ENCODE results near the gene PLK5.

Gene PLK5

GRCh38 chr19:1577090-1577928 is 53.4 kb downstream of the PLK5 start:
- no peak for DNase-seq (ENCODE audit: low spot score)

GRCh38 chr19:1577929-1578618 is 54.2 kb downstream of the PLK5 start:
- DNase-seq (ENCODE audit: low spot score), result no peak

- no peak for DNase-seq (ENCODE audit: low spot score)
These were observed 55.3 kb downstream of the PLK5 start for GRCh38 chr19:1579222-1579621.

GRCh38 chr19:1580382-1580781 is 56.5 kb downstream of the PLK5 start:
- no peak for DNase-seq (ENCODE audit: low spot score)

- no peak for DNase-seq (ENCODE audit: low spot score)
These were observed 57.1 kb downstream of the PLK5 start for GRCh38 chr19:1580957-1581356.

- no peak for DNase-seq (ENCODE audit: low spot score)
These were observed 58.3 kb downstream of the PLK5 start for GRCh38 chr19:1582201-1582600.

DNA sequence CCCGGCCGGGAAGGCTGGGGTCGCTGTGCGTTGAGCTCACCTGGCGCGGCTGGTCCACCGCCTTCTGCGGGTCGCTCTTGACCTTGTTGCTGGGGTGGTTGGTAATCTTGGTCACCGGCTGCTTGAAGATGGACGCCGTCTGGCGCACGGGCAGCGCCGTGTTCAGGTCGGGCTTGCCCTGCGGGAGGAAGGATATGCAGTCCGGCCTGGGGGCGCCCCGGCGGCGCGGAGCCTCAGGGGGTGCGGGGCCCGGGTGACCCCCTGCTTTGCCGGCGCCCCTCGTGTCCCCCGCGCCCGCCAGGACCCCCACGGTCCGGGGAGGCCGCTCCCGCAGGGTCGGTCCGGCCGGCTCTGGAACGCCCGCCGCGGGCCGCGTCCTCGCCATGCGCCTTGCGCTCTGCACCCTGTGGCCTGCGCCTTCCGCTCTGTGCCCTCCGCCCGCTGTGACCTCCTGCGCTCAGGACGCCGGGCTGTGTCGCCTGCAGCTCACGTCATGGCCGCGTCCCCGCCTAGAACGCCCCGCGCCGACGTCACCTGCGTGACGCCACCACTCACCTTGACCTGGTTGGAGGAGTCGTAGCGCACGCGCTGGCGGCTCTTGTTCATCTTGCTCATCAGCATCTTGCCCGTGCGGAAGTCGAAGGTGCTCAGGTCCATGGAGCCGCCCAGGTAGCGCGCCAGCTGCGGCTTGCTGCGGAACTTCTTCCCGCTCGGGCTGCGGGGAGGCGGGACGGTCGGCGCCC is 60.8 kb downstream of the PLK5 start:
- no peak for DNase-seq (ENCODE audit: low spot score)

GRCh38 chr19:1585243-1585580 is 61.3 kb downstream of the PLK5 start:
- DNase-seq (ENCODE audit: low spot score), result no peak

Measured in kidney capillary endothelial cell (primary cell).